PC-9 (cell line): ENCODE measurements around the gene FMNL1.

ENCODE experiments used
- CTCF ChIP-seq: fragments of 200-600 bp; sonication (generic); conservative IDR thresholded peaks from 2 replicates; pipeline ENCODE4 v1.6.1; 2017; ENCODE audit warnings: mixed run types, antibody characterized with exemption, mild to moderate bottlenecking, moderate library complexity
- EZH2 ChIP-seq: fragments of 200-600 bp; sonication (generic); IDR thresholded peaks from 2 replicates; pipeline ENCODE4 v1.8.0; 2017; ENCODE audit warnings: antibody characterized with exemption, low read depth

- TF ChIP-seq EZH2 (no peak), CTCF (no peak)
Observed at GRCh38 chr17:45246338-45246737, 24.7 kb downstream of the FMNL1 start.
